Keratinocyte (primary cell): ENCODE measurements around the gene RYR2. TPM values are rescaled to one million over a fixed set of nuclear protein-coding genes. Genes with fewer than 3 reads are reported as not detected.

Experiments
- DNase-seq: peaks from one replicate; pipeline ENCODE4 v3.0.0-alpha.2; 2011; ENCODE audit warnings: low read depth, missing footprints, low spot score
- FAIRE-seq: peaks from 2 replicates; lab custom pipeline; 2011; peaks lifted over from hg19 to GRCh38; lab: Jason Lieb, UNC
- H2AFZ ChIP-seq: 2 replicates; pipeline ENCODE4 v1.6.0; 2012; ENCODE audit warnings: low read length, control low read depth, inconsistent platforms; ENCODE audit not compliant: control insufficient read depth
- H3K27ac ChIP-seq: 2 replicates; pipeline ENCODE4 v1.5.1; 2011; ENCODE audit warnings: low read length; ENCODE audit not compliant: control insufficient read depth, insufficient read depth
- H3K27me3 ChIP-seq: 3 replicates; pipeline ENCODE4 v1.6.0; 2011; ENCODE audit warnings: low read length; ENCODE audit not compliant: control insufficient read depth, insufficient read depth; ENCODE audit errors: extremely low read depth
- H3K36me3 ChIP-seq, 2 experiments: 2 replicates in 1 of 2; 3 replicates in 1 of 2; pipeline ENCODE4 v1.5.1; 2011; ENCODE audit warnings: low read length in 2 of 2, mild to moderate bottlenecking in 1 of 2; ENCODE audit not compliant: control insufficient read depth in 2 of 2, insufficient read depth in 2 of 2; ENCODE audit errors: extremely low read depth in 1 of 2
- H3K4me1 ChIP-seq: 3 replicates; pipeline ENCODE4 v1.5.1; 2011; ENCODE audit warnings: low read length; ENCODE audit not compliant: control insufficient read depth, insufficient read depth; ENCODE audit errors: extremely low read depth
- H3K4me2 ChIP-seq: 3 replicates; pipeline ENCODE4 v1.6.0; 2011; ENCODE audit warnings: low read depth, low read length; ENCODE audit not compliant: control insufficient read depth, insufficient read depth; ENCODE audit errors: extremely low read depth
- H3K4me3 ChIP-seq, 3 experiments: fragments of 200-600 bp in 1 of 3; sonication (generic) in 1 of 3; 2 replicates in 2 of 3; 3 replicates in 1 of 3; pipeline ENCODE4 v1.5.1; 2011 to 2016; ENCODE audit warnings: low read length in 3 of 3, mild to moderate bottlenecking in 3 of 3, control low read depth in 2 of 3, inconsistent platforms in 1 of 3, low read depth in 1 of 3, mixed read lengths in 1 of 3, mixed run types in 1 of 3, moderate library complexity in 1 of 3; ENCODE audit not compliant: control insufficient read depth in 2 of 3, insufficient read depth in 2 of 3; ENCODE audit errors: extremely low read depth in 1 of 3
- H3K79me2 ChIP-seq: 2 replicates; pipeline ENCODE4 v1.6.0; 2012; ENCODE audit warnings: low read length; ENCODE audit not compliant: control insufficient read depth, insufficient read depth
- H3K9ac ChIP-seq: 3 replicates; pipeline ENCODE4 v1.6.0; 2011; ENCODE audit warnings: low read length; ENCODE audit not compliant: control insufficient read depth, insufficient read depth; ENCODE audit errors: extremely low read depth
- H3K9me1 ChIP-seq: 3 replicates; pipeline ENCODE4 v1.6.0; 2011; ENCODE audit warnings: low read length; ENCODE audit not compliant: control insufficient read depth, insufficient read depth; ENCODE audit errors: extremely low read depth
- H3K9me3 ChIP-seq: 2 replicates; pipeline ENCODE4 v1.5.1; 2012; ENCODE audit warnings: low read depth, low read length; ENCODE audit not compliant: control insufficient read depth
- H4K20me1 ChIP-seq: 3 replicates; pipeline ENCODE4 v1.6.0; 2011; ENCODE audit warnings: low read length; ENCODE audit not compliant: control insufficient read depth, insufficient read depth; ENCODE audit errors: extremely low read depth
- CTCF ChIP-seq, 3 experiments: IDR thresholded peaks in 1 of 3; conservative IDR thresholded peaks in 1 of 3; optimal IDR thresholded peaks in 1 of 3; 2 replicates in 2 of 3; 3 replicates in 1 of 3; pipeline versions ENCODE3 to v1.5.1; 2011; ENCODE audit warnings: low read length in 3 of 3, mild to moderate bottlenecking in 3 of 3, moderate library complexity in 2 of 3, control low read depth in 1 of 3, inconsistent platforms in 1 of 3; ENCODE audit not compliant: insufficient read depth in 2 of 3; ENCODE audit errors: extremely low read depth in 1 of 3
- EZH2 ChIP-seq: IDR thresholded peaks from one replicate; pipeline ENCODE4 v1.6.1; 2012; ENCODE audit warnings: inconsistent platforms, mild to moderate bottlenecking, low read length, moderate library complexity
- dilution Hi-C: fragments of 300-500 bp; cut with MboI; formaldehyde crosslinking; loops from one replicate; pipeline ENCODE4 v1.7.0; 2020; ENCODE audit warnings: low sequenced_read_pairs; ENCODE audit not compliant: extremely low pct_ligation_motif_present
- polyA plus RNA-seq, 5 experiments: library from polyadenylated mRNA; depleted of rRNA in 3 of 5; stranded (reverse) in 3 of 5; stranded (forward) in 1 of 5; unstranded in 1 of 5; fragments of >200 nt; gene quantifications; 1 replicate in 1 of 5; 2 replicates in 3 of 5; 3 replicates in 1 of 5; pipeline versions ENCODE4 v1.2.1 to v1.2.3, GENCODE V29; 2011 to 2012; ENCODE audit warnings: missing spikeins in 2 of 5, low read depth in 1 of 5, low replicate concordance in 1 of 5

Gene RYR2
- polyA plus RNA-seq, 1 donor (not counting 4 experiments of a cell fraction or from before 2014, with no cell fraction given) = 0.05 TPM

- Histone ChIP-seq H3K9ac (no peak overlapping the region), H3K4me1 (no peaks in the 10 kb centered on the region), H3K27ac (no peak overlapping the region), H4K20me1 (no peaks in the 10 kb centered on the region), H3K9me1 (no peaks in the 10 kb centered on the region), H3K36me3 (no peaks in the 10 kb centered on the region), H3K79me2 (no peaks in the 10 kb centered on the region), H3K27me3 (no peaks in the 10 kb centered on the region), H3K4me3 (no peak overlapping the region), H3K9me3 (peaks cover 3% of the 10 kb centered on the region), H3K4me2 (no peak overlapping the region), H2AFZ (no peak overlapping the region)
- no peak for TF ChIP-seq EZH2
- dilution Hi-C loops = no loop called here
- DNase-seq (no peak), FAIRE-seq (no peak)
Observed at GRCh38 chr1:237098541-237098940, 56.6 kb downstream of the RYR2 start.

GRCh38 chr1:237103021-237103420 lies 61.0 kb downstream of the RYR2 start:
- H3K9me3 ChIP-seq = peaks cover 5% of the 10 kb centered on the region
- dilution Hi-C loops = no loop called here

More at GRCh38 chr1:237103021-237103420, 61.0 kb downstream of the RYR2 start:
- H3K4me3 ChIP-seq = no peak overlapping the region
- no peaks in the 10 kb centered on the region for H3K36me3 ChIP-seq
- H3K4me1 ChIP-seq = no peaks in the 10 kb centered on the region
- no peak overlapping the region for H3K27ac ChIP-seq
- H3K4me2 ChIP-seq = no peak overlapping the region
- H3K79me2 ChIP-seq = no peaks in the 10 kb centered on the region
- no peaks in the 10 kb centered on the region for H4K20me1 ChIP-seq
- H3K9me1 ChIP-seq = no peaks in the 10 kb centered on the region
- DNase-seq = no peak
- H3K27me3 ChIP-seq = no peaks in the 10 kb centered on the region
- no peak overlapping the region for H2AFZ ChIP-seq
- FAIRE-seq = no peak
- no peak for TF ChIP-seq CTCF (optimal IDR thresholded peaks at IDR 0.05 in 1 of 3, IDR thresholded peaks at IDR 0.05 in 1 of 3, conservative IDR thresholded peaks at IDR 0.05 in 1 of 3; ENCODE audit: extremely low read depth in 1 of 3, insufficient read depth in 2 of 3, low read length in 3 of 3)
- TF ChIP-seq EZH2 = no peak
- H3K9ac ChIP-seq = no peak overlapping the region
